IMR-90 (cell line): Measurements from ENCODE around the gene MYO3B. TPM values are rescaled to one million over a fixed set of nuclear protein-coding genes. Genes with fewer than 3 reads are reported as not detected.

Experiments used
- ATAC-seq: fragments of 200-7000 bp; cut with Tn5 transposase; 2 replicates; pipeline ENCODE4 v1.9.1; 2020; ENCODE audit warnings: low read depth, mild to moderate bottlenecking, moderate library complexity
- BruUV-seq: library from RNA; stranded (reverse); fragments of 400-500 nt; replicated peaks from 2 replicates; lab custom pipeline; 2021; lab: Mats Ljungman, UMichigan
- CTCF ChIA-PET: fragments of 300-600 bp; formaldehyde crosslinking; extraction: SDS; loops from one replicate; lab custom pipeline; 2021; ENCODE audit warnings: antibody characterized with exemption; lab: Yijun Ruan, JAX
- POLR2A ChIA-PET: fragments of 300-600 bp; sonication (Branson Sonifier 250); formaldehyde crosslinking; loops from one replicate; lab custom pipeline; 2022; ENCODE audit warnings: antibody characterized with exemption; ENCODE audit not compliant: unreplicated experiment; lab: Charles Lee
- DNase-seq: peaks from one replicate; pipeline ENCODE4 v3.0.0; 2013
- H2AFZ ChIP-seq: replicated peaks from 2 replicates; pipeline ENCODE3; 2013; ENCODE audit warnings: low read length, mild to moderate bottlenecking; ENCODE audit not compliant: poor library complexity
- H2AK5ac ChIP-seq: 2 replicates; pipeline ENCODE4 v1.6.1; 2013; ENCODE audit warnings: low read depth, low read length, inconsistent platforms
- H2AK9ac ChIP-seq: replicated peaks from 2 replicates; pipeline ENCODE3; 2013; ENCODE audit warnings: mild to moderate bottlenecking, low read depth, low read length, moderate library complexity; ENCODE audit not compliant: poor library complexity
- H2BK120ac ChIP-seq: 2 replicates; pipeline ENCODE4 v1.6.1; 2013; ENCODE audit warnings: low read depth, low read length, inconsistent platforms
- H2BK15ac ChIP-seq: 3 replicates; pipeline ENCODE4 v1.6.1; 2013; ENCODE audit warnings: low read depth, low read length, inconsistent platforms
- H2BK20ac ChIP-seq: 2 replicates; pipeline ENCODE4 v1.6.1; 2013; ENCODE audit warnings: low read depth, mild to moderate bottlenecking, inconsistent platforms, low read length, moderate library complexity
- H2BK5ac ChIP-seq: 2 replicates; pipeline ENCODE4 v1.6.1; 2013; ENCODE audit warnings: mild to moderate bottlenecking, low read depth, low read length, inconsistent platforms; ENCODE audit not compliant: poor library complexity, severe bottlenecking
- H3K14ac ChIP-seq: replicated peaks from 2 replicates; pipeline ENCODE4 v1.6.1; 2013; ENCODE audit warnings: low read depth, low read length, inconsistent platforms
- H3K18ac ChIP-seq: 2 replicates; pipeline ENCODE4 v1.6.1; 2013; ENCODE audit warnings: low read depth, low read length, control low read depth
- H3K23ac ChIP-seq: 2 replicates; pipeline ENCODE4 v1.6.1; 2013; ENCODE audit warnings: low read depth, low read length, inconsistent platforms
- H3K27ac ChIP-seq: 2 replicates; pipeline ENCODE4 v1.5.1; 2013; ENCODE audit warnings: mild to moderate bottlenecking, control low read depth, low read length; ENCODE audit not compliant: insufficient read depth
- H3K27me3 ChIP-seq: 2 replicates; pipeline ENCODE4 v1.6.1; 2013; ENCODE audit warnings: low read length; ENCODE audit not compliant: control insufficient read depth, insufficient read depth
- H3K36me3 ChIP-seq: 2 replicates; pipeline ENCODE4 v1.6.1; 2013; ENCODE audit warnings: low read length, mixed read lengths; ENCODE audit not compliant: control insufficient read depth, insufficient read depth
- H3K4ac ChIP-seq: 2 replicates; pipeline ENCODE4 v1.6.1; 2013; ENCODE audit warnings: low read depth, low read length, inconsistent platforms
- H3K4me1 ChIP-seq: 2 replicates; pipeline ENCODE4 v1.6.1; 2013; ENCODE audit warnings: low read length, mixed read lengths; ENCODE audit not compliant: control insufficient read depth, insufficient read depth
- H3K4me2 ChIP-seq: 2 replicates; pipeline ENCODE4 v1.6.1; 2013; ENCODE audit warnings: low read depth, mild to moderate bottlenecking, control low read depth, low read length, moderate library complexity
- H3K4me3 ChIP-seq: 2 replicates; pipeline ENCODE4 v1.5.1; 2013; ENCODE audit warnings: low read depth, mild to moderate bottlenecking, control low read depth, low read length, moderate library complexity; ENCODE audit not compliant: insufficient read depth
- H3K56ac ChIP-seq: 2 replicates; pipeline ENCODE4 v1.6.1; 2013; ENCODE audit warnings: low read length, inconsistent platforms; ENCODE audit not compliant: insufficient read depth; ENCODE audit errors: extremely low read depth
- H3K79me1 ChIP-seq, 2 experiments: 2 replicates each; pipeline ENCODE4 v1.6.1; 2013; ENCODE audit warnings: low read length in 2 of 2, inconsistent platforms in 1 of 2, low read depth in 1 of 2
- H3K9ac ChIP-seq: 2 replicates; pipeline ENCODE4 v1.6.1; 2013; ENCODE audit warnings: low read depth, low read length, control low read depth
- H3K9me1 ChIP-seq: 2 replicates; pipeline ENCODE4 v1.6.1; 2013; ENCODE audit warnings: low read length, inconsistent platforms; ENCODE audit not compliant: insufficient read depth
- H3K9me3 ChIP-seq: 2 replicates; pipeline ENCODE4 v1.6.1; 2013; ENCODE audit warnings: low read length; ENCODE audit not compliant: control insufficient read depth, insufficient read depth
- H4K20me1 ChIP-seq: 2 replicates; pipeline ENCODE4 v1.6.1; 2013; ENCODE audit warnings: low read length, inconsistent platforms; ENCODE audit not compliant: insufficient read depth
- H4K5ac ChIP-seq: 2 replicates; pipeline ENCODE4 v1.6.1; 2013; ENCODE audit warnings: mild to moderate bottlenecking, low read depth, low read length, control low read depth
- H4K8ac ChIP-seq, 2 experiments: 2 replicates each; pipeline ENCODE4 v1.6.1; 2013; ENCODE audit warnings: low read depth in 2 of 2, low read length in 2 of 2, control low read depth in 1 of 2, inconsistent platforms in 1 of 2
- H4K91ac ChIP-seq: 2 replicates; pipeline ENCODE4 v1.6.1; 2013; ENCODE audit warnings: low read depth, low read length, inconsistent platforms; ENCODE audit not compliant: insufficient read depth
- BHLHE40 ChIP-seq: fragments of 150-350 bp; IDR thresholded peaks from 2 replicates; pipeline ENCODE4 v1.6.1; 2016; ENCODE audit warnings: mild to moderate bottlenecking, low read depth, low read length
- CEBPB ChIP-seq: IDR thresholded peaks from 2 replicates; pipeline ENCODE4 v1.6.1; 2012; ENCODE audit warnings: low read depth, low read length, improper control_type of control experiment
- CHD1 ChIP-seq: IDR thresholded peaks from 2 replicates; pipeline ENCODE4 v1.6.1; 2012; ENCODE audit warnings: low read depth, low read length, improper control_type of control experiment
- CTCF ChIP-seq: conservative IDR thresholded peaks from 2 replicates; pipeline ENCODE4 v1.5.1; 2012; ENCODE audit warnings: mild to moderate bottlenecking, low read depth, low read length, improper control_type of control experiment
- ELK1 ChIP-seq: fragments of 150-350 bp; IDR thresholded peaks from 2 replicates; pipeline ENCODE4 v1.6.1; 2016; ENCODE audit warnings: low read depth, mild to moderate bottlenecking, low read length, moderate library complexity, borderline replicate concordance
- FOS ChIP-seq: fragments of 150-350 bp; IDR thresholded peaks from 2 replicates; pipeline ENCODE4 v1.6.1; 2016; ENCODE audit warnings: low read depth, low read length
- MAFK ChIP-seq: IDR thresholded peaks from 2 replicates; pipeline ENCODE4 v1.6.1; 2012; ENCODE audit warnings: low read depth, low read length, improper control_type of control experiment
- MAZ ChIP-seq: IDR thresholded peaks from 2 replicates; pipeline ENCODE4 v1.6.1; 2012; ENCODE audit warnings: low read depth, mild to moderate bottlenecking, low read length, improper control_type of control experiment, moderate library complexity, borderline replicate concordance
- MXI1 ChIP-seq: IDR thresholded peaks from 2 replicates; pipeline ENCODE4 v1.6.1; 2012; ENCODE audit warnings: low read depth, mild to moderate bottlenecking, low read length, moderate library complexity, borderline replicate concordance
- NFE2L2 ChIP-seq: fragments of 150-350 bp; IDR thresholded peaks from 2 replicates; pipeline ENCODE4 v1.6.1; 2016; ENCODE audit warnings: low read depth, mild to moderate bottlenecking, low read length
- POLR2A ChIP-seq: IDR thresholded peaks from 2 replicates; pipeline ENCODE4 v1.6.1; 2012; ENCODE audit warnings: mild to moderate bottlenecking, low read depth, low read length
- RAD21 ChIP-seq: IDR thresholded peaks from 2 replicates; pipeline ENCODE4 v1.6.1; 2012; ENCODE audit warnings: low read length, improper control_type of control experiment
- RCOR1 ChIP-seq: IDR thresholded peaks from 2 replicates; pipeline ENCODE4 v1.6.1; 2012; ENCODE audit warnings: mild to moderate bottlenecking, low read length, improper control_type of control experiment; ENCODE audit not compliant: insufficient replicate concordance
- RFX5 ChIP-seq: IDR thresholded peaks from 2 replicates; pipeline ENCODE4 v1.8.0; 2012; ENCODE audit warnings: low read depth, mild to moderate bottlenecking, low read length, moderate library complexity
- SMC3 ChIP-seq: fragments of 150-350 bp; IDR thresholded peaks from 2 replicates; pipeline ENCODE4 v1.6.1; 2016; ENCODE audit warnings: low read depth, mild to moderate bottlenecking, antibody characterized with exemption, low read length, moderate library complexity
- USF2 ChIP-seq: fragments of 150-350 bp; IDR thresholded peaks from 2 replicates; pipeline ENCODE4 v1.6.1; 2017; ENCODE audit warnings: mild to moderate bottlenecking, antibody characterized with exemption, low read length, low read depth
- WGBS, 2 experiments: methylation state at CpG; one replicate each; pipeline versions ENCODE4 v1.1.5 to v1.1.7; 2013; ENCODE audit warnings: missing lambda C conversion rate in 2 of 2; ENCODE audit not compliant: insufficient read length in 1 of 2; ENCODE audit errors: extremely low coverage in 2 of 2; 5-methylcytosine and 5-hydroxymethylcytosine counted together
- dilution Hi-C: fragments of 300-500 bp; cut with HindIII; formaldehyde crosslinking; loops from one replicate; pipeline ENCODE4 v1.14.3; 2018; ENCODE audit warnings: low sequenced_read_pairs; ENCODE audit not compliant: unreplicated experiment
- in situ Hi-C: fragments of 300-500 bp; cut with MboI; formaldehyde crosslinking; loops from 3 replicates; pipeline ENCODE4 v1.14.3; 2019; ENCODE audit warnings: low sequenced_read_pairs, inconsistent platforms, mixed read lengths
- intact Hi-C: fragments of 100-400 bp; cut with micrococcal nuclease; formaldehyde crosslinking; loops from 2 replicates; pipeline ENCODE4 v1.10.0; 2022
- polyA plus RNA-seq, 3 experiments: library from polyadenylated mRNA; depleted of rRNA; stranded (reverse); fragments of >200 nt; gene quantifications; 2 replicates each; pipeline ENCODE4 v1.2.3, GENCODE V29; 2012; ENCODE audit warnings: low replicate concordance in 1 of 3
- total RNA-seq: library from RNA; depleted of rRNA; stranded (reverse); fragments of >200 nt; gene quantifications from 2 replicates; pipeline ENCODE4 v1.2.3, GENCODE V29; 2012

Gene MYO3B
- total and polyA plus RNA-seq, 2 of the 4 experiments (the other 2 are of a cell fraction): 0.02 TPM; not detected in 1

GRCh38 chr2:170214309-170214948, 36.5 kb downstream of the MYO3B start:
- intact Hi-C loops (no loop called here), dilution Hi-C loops (no loop called here), in situ Hi-C loops (no loop called here)
- Histone ChIP-seq H3K4me2 (no peak overlapping the region), H4K20me1 (no peaks in the 10 kb centered on the region), H3K27me3 (no peaks in the 10 kb centered on the region), H3K4me3 (no peak overlapping the region), H2AFZ (no peak overlapping the region), H4K8ac (no peak overlapping the region), H3K36me3 (no peaks in the 10 kb centered on the region), H3K23ac (0 out of 2 replicates have a peak overlapping the region, but pooled peaks have one; percentile 11), H3K18ac (no peak overlapping the region), H3K9me1 (no peaks in the 10 kb centered on the region), H3K14ac (no peak overlapping the region), H3K4me1 (peaks cover 3% of the 10 kb centered on the region), H4K5ac (no peak overlapping the region), H2BK5ac (no peak overlapping the region), H2AK9ac (no peak overlapping the region), H3K56ac (no peak overlapping the region), H2AK5ac (no peak overlapping the region), H2BK120ac (no peak overlapping the region), H2BK20ac (no peak overlapping the region), H3K9me3 (no peaks in the 10 kb centered on the region), H2BK15ac (no peak overlapping the region), H3K79me1 (no peaks in the 10 kb centered on the region), H4K91ac (no peak overlapping the region), H3K27ac (no peak overlapping the region), H3K4ac (no peak overlapping the region), H3K9ac (no peak overlapping the region)
- ChIA-PET CTCF (interaction anchor here (0.6 kb wide), 1 partner anchor 156 kb away, joined by 4 read pairs; no protein-coding TSS in a partner anchor), POLR2A (no interaction called here)
- no peak for TF ChIP-seq BHLHE40
- no peak for TF ChIP-seq MAFK
- TF ChIP-seq SMC3: no peak
- TF ChIP-seq ELK1: no peak
- TF ChIP-seq MXI1: no peak
- no peak for TF ChIP-seq CTCF
- TF ChIP-seq RCOR1: no peak
- no peak for TF ChIP-seq RFX5
- no peak for TF ChIP-seq RAD21
- TF ChIP-seq MAZ: no peak
- TF ChIP-seq NFE2L2: no peak
- TF ChIP-seq CEBPB: no peak
- TF ChIP-seq POLR2A: no peak
- no peak for TF ChIP-seq USF2
- TF ChIP-seq FOS: no peak
- no peak for TF ChIP-seq CHD1
- 10% methylated on average over 2 of the region's 7 CpGs; no CpG with 5 or more reads in 1 of the 2 experiments for WGBS, 2 experiments
- no peak for DNase-seq
- BruUV-seq: no TSS peak
- ATAC-seq: no peak
